ENCODE measurements around the gene USP14.

The USP14 gene

DNA sequence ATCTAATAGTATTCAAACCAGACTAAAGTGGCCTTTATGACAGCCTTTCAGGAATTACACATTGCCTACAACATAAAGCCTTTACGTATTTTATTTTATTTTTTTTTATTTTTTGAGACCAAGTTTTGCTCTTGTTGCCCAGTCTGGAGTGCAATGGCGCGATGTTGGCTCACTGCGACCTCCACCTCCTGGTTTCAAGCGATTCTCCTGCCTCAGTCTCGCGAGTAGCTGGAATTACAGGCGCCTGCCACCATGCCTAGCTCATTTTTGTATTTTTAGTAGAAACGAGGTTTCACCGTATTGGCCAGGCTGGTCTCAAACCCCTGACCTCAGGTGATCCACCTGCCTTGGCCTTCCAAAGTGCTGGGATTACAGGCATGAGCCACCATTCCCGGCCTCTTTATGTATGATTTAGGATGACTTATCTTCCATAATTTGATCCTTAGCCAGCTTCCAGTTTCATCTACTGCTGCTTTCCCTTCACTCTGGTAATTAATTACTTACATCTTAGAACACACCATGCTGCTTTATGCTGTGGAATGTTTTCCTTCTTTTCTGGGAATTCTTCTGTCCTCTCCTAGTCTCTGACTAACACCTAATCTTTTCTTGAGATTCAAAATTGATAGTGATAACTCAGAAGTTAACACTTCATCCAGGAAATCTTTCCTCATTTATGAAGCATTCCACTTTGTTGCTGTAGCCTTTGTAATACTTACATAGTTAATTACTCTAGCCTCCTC is 2.6 kb downstream of the USP14 start:
- no peak overlapping the region for H2AFZ ChIP-seq (ENCODE audit: low read length, unreplicated experiment)

GRCh38 chr18:172361-172760 is 14.0 kb downstream of the USP14 start:
- Histone ChIP-seq H2AFZ (ENCODE audit: low read length, unreplicated experiment) (no peak overlapping the region), H3K36me3 (ENCODE audit: insufficient read depth, low read length) (peaks cover 8% of the 10 kb centered on the region), H3K27ac (ENCODE audit: low read depth, low read length) (no peak overlapping the region), H3K27me3 (ENCODE audit: insufficient read depth, low read length) (no peaks in the 10 kb centered on the region), H3K4me1 (ENCODE audit: control insufficient read depth, insufficient read depth, low read length, unreplicated experiment) (no peaks in the 10 kb centered on the region), H3K79me2 (ENCODE audit: control insufficient read depth, insufficient read depth, low read length, unreplicated experiment) (peaks cover 27% of the 10 kb centered on the region), H3K4me3 (ENCODE audit: low read depth, low read length) (no peak overlapping the region)

More for the DNA sequence above, 2.6 kb downstream of the USP14 start:
- Histone ChIP-seq H3K27ac (ENCODE audit: low read depth, low read length) (no peak overlapping the region), H3K4me1 (ENCODE audit: control insufficient read depth, insufficient read depth, low read length, unreplicated experiment) (peaks cover 24% of the 10 kb centered on the region), H3K36me3 (ENCODE audit: insufficient read depth, low read length) (peaks cover 18% of the 10 kb centered on the region), H3K27me3 (ENCODE audit: insufficient read depth, low read length) (no peaks in the 10 kb centered on the region), H3K79me2 (ENCODE audit: control insufficient read depth, insufficient read depth, low read length, unreplicated experiment) (peaks cover 59% of the 10 kb centered on the region), H3K4me3 (ENCODE audit: low read depth, low read length) (peak overlapping the region; percentile 90; the same call in 1 of the 2 replicates)

GRCh38 chr18:179499-179898 is 21.1 kb downstream of the USP14 start:
- Histone ChIP-seq H3K79me2 (ENCODE audit: control insufficient read depth, insufficient read depth, low read length, unreplicated experiment) (peaks cover 39% of the 10 kb centered on the region), H3K4me3 (ENCODE audit: low read depth, low read length) (no peak overlapping the region), H3K36me3 (ENCODE audit: insufficient read depth, low read length) (peaks cover 21% of the 10 kb centered on the region), H3K27ac (ENCODE audit: low read depth, low read length) (no peak overlapping the region), H3K27me3 (ENCODE audit: insufficient read depth, low read length) (no peaks in the 10 kb centered on the region), H3K4me1 (ENCODE audit: control insufficient read depth, insufficient read depth, low read length, unreplicated experiment) (peaks cover 17% of the 10 kb centered on the region), H2AFZ (ENCODE audit: low read length, unreplicated experiment) (no peak overlapping the region)

GRCh38 chr18:181711-182110 is 23.4 kb downstream of the USP14 start:
- H3K4me1 ChIP-seq (ENCODE audit: control insufficient read depth, insufficient read depth, low read length, unreplicated experiment) = peaks cover 17% of the 10 kb centered on the region
- H3K27me3 ChIP-seq (ENCODE audit: insufficient read depth, low read length) = no peaks in the 10 kb centered on the region
- peaks cover 21% of the 10 kb centered on the region for H3K36me3 ChIP-seq (ENCODE audit: insufficient read depth, low read length)
- no peak overlapping the region for H2AFZ ChIP-seq (ENCODE audit: low read length, unreplicated experiment)
- H3K27ac ChIP-seq (ENCODE audit: low read depth, low read length) = no peak overlapping the region
- no peak overlapping the region for H3K4me3 ChIP-seq (ENCODE audit: low read depth, low read length)
- peaks cover 27% of the 10 kb centered on the region for H3K79me2 ChIP-seq (ENCODE audit: control insufficient read depth, insufficient read depth, low read length, unreplicated experiment)

DNA sequence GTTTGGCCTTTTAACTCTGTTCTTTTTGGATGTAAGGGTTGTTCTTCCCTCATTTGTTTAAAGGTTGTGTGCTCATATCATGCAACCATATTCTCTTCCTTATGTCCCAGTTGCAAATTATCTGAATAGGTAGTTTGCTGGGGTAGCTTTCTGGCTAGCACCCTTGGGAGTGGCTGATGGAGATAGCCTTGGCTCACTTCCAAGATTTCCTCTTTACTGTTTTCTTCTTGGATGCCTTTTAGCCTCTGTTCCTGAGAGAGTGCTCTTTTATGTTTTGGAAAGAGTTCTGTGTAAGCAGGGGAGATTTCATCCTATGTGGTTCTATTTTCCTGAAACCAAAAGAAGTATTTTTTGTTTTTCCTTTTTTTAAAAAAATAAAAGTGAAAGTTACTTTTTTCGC is 25.4 kb downstream of the USP14 start:
- no peak overlapping the region for H2AFZ ChIP-seq (ENCODE audit: low read length, unreplicated experiment)
- H3K79me2 ChIP-seq (ENCODE audit: control insufficient read depth, insufficient read depth, low read length, unreplicated experiment) = peaks cover 28% of the 10 kb centered on the region
- peaks cover 17% of the 10 kb centered on the region for H3K4me1 ChIP-seq (ENCODE audit: control insufficient read depth, insufficient read depth, low read length, unreplicated experiment)
- peaks cover 21% of the 10 kb centered on the region for H3K36me3 ChIP-seq (ENCODE audit: insufficient read depth, low read length)
- no peaks in the 10 kb centered on the region for H3K27me3 ChIP-seq (ENCODE audit: insufficient read depth, low read length)
- no peak overlapping the region for H3K4me3 ChIP-seq (ENCODE audit: low read depth, low read length)
- H3K27ac ChIP-seq (ENCODE audit: low read depth, low read length) = no peak overlapping the region

GRCh38 chr18:189254-189653 is 30.9 kb downstream of the USP14 start:
- H3K36me3 ChIP-seq (ENCODE audit: insufficient read depth, low read length) = no peaks in the 10 kb centered on the region
- H3K27ac ChIP-seq (ENCODE audit: low read depth, low read length) = no peak overlapping the region
- no peak overlapping the region for H3K4me3 ChIP-seq (ENCODE audit: low read depth, low read length)
- no peaks in the 10 kb centered on the region for H3K27me3 ChIP-seq (ENCODE audit: insufficient read depth, low read length)
- H3K79me2 ChIP-seq (ENCODE audit: control insufficient read depth, insufficient read depth, low read length, unreplicated experiment) = peaks cover 39% of the 10 kb centered on the region
- no peak overlapping the region for H2AFZ ChIP-seq (ENCODE audit: low read length, unreplicated experiment)
- H3K4me1 ChIP-seq (ENCODE audit: control insufficient read depth, insufficient read depth, low read length, unreplicated experiment) = peaks cover 6% of the 10 kb centered on the region

DNA sequence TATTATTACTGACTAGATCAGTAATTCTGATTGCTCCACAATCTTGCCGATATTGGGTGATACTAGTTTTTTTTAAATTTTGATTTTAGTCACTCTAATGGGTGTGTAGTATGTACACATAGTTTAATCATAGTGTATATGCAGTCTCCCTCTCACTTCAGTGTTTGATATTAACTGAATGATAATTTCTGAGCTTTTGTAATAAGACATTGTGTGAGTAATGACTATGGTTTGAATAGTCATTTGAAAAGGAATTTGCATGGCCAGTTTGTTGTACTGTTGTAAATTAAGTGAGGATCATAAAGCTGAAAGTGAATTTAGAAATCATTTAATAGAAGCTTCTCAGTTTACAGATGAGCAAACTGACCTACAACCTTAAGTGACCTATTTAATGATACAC is 33.4 kb downstream of the USP14 start:
- Histone ChIP-seq H3K27ac (ENCODE audit: low read depth, low read length) (no peak overlapping the region), H2AFZ (ENCODE audit: low read length, unreplicated experiment) (no peak overlapping the region), H3K36me3 (ENCODE audit: insufficient read depth, low read length) (peaks cover 9% of the 10 kb centered on the region; the same call in 1 of the 2 replicates), H3K4me3 (ENCODE audit: low read depth, low read length) (no peak overlapping the region), H3K4me1 (ENCODE audit: control insufficient read depth, insufficient read depth, low read length, unreplicated experiment) (peaks cover 6% of the 10 kb centered on the region), H3K79me2 (ENCODE audit: control insufficient read depth, insufficient read depth, low read length, unreplicated experiment) (peaks cover 38% of the 10 kb centered on the region), H3K27me3 (ENCODE audit: insufficient read depth, low read length) (no peaks in the 10 kb centered on the region)

DNA sequence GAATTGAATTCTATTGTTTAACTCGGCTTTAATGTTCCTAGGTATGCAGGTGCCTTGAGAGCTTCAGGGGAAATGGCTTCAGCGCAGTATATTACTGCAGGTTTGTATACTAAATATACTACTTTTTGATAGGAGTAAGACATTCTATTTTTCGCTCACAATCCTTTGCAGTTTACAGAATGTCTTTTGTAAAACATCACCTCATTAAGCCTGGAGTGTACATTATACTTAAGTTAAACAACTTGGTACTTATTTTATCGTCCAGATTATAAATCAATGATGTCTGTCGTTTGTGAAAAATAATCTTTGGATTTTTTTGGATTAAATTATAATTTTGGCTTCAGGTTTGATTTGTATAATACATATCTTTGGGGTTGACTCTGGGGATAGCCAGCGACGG is 34.4 kb downstream of the USP14 start:
- H3K4me3 ChIP-seq (ENCODE audit: low read depth, low read length) = no peak overlapping the region
- no peaks in the 10 kb centered on the region for H3K27me3 ChIP-seq (ENCODE audit: insufficient read depth, low read length)
- H3K4me1 ChIP-seq (ENCODE audit: control insufficient read depth, insufficient read depth, low read length, unreplicated experiment) = peaks cover 6% of the 10 kb centered on the region
- peaks cover 18% of the 10 kb centered on the region; the same call in 1 of the 2 replicates for H3K36me3 ChIP-seq (ENCODE audit: insufficient read depth, low read length)
- no peak overlapping the region for H2AFZ ChIP-seq (ENCODE audit: low read length, unreplicated experiment)
- H3K79me2 ChIP-seq (ENCODE audit: control insufficient read depth, insufficient read depth, low read length, unreplicated experiment) = peaks cover 31% of the 10 kb centered on the region
- no peak overlapping the region for H3K27ac ChIP-seq (ENCODE audit: low read depth, low read length)

DNA sequence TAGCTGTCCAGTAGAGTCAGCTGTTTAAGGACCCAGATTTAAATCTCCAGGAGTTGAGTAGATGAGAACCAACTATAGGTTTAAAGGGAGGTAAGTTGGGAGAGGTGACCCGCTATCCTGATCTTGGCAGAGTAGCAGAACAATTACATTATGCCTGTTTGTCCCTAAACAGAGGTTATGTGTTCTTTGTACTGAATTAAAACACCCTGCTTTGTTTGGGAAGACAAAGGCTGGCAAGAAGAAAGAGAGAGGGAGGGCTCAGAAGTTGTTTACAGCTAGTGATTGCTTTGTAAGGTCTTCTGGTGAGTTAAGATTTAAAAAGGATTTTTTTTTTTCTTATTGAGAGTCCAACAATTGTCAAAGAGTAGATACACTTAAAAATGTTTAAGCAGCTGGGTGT is 37.3 kb downstream of the USP14 start:
- Histone ChIP-seq H3K4me3 (ENCODE audit: low read depth, low read length) (no peak overlapping the region), H3K4me1 (ENCODE audit: control insufficient read depth, insufficient read depth, low read length, unreplicated experiment) (peaks cover 6% of the 10 kb centered on the region), H3K27me3 (ENCODE audit: insufficient read depth, low read length) (no peaks in the 10 kb centered on the region), H3K79me2 (ENCODE audit: control insufficient read depth, insufficient read depth, low read length, unreplicated experiment) (peaks cover 18% of the 10 kb centered on the region), H2AFZ (ENCODE audit: low read length, unreplicated experiment) (no peak overlapping the region), H3K36me3 (ENCODE audit: insufficient read depth, low read length) (peaks cover 34% of the 10 kb centered on the region), H3K27ac (ENCODE audit: low read depth, low read length) (no peak overlapping the region)

GRCh38 chr18:199214-199613 is 40.9 kb downstream of the USP14 start:
- Histone ChIP-seq H3K4me1 (ENCODE audit: control insufficient read depth, insufficient read depth, low read length, unreplicated experiment) (no peaks in the 10 kb centered on the region), H3K79me2 (ENCODE audit: control insufficient read depth, insufficient read depth, low read length, unreplicated experiment) (peaks cover 13% of the 10 kb centered on the region), H3K27me3 (ENCODE audit: insufficient read depth, low read length) (no peaks in the 10 kb centered on the region), H3K36me3 (ENCODE audit: insufficient read depth, low read length) (peaks cover 51% of the 10 kb centered on the region), H3K4me3 (ENCODE audit: low read depth, low read length) (no peak overlapping the region), H3K27ac (ENCODE audit: low read depth, low read length) (no peak overlapping the region), H2AFZ (ENCODE audit: low read length, unreplicated experiment) (no peak overlapping the region)

GRCh38 chr18:199768-200167 is 41.4 kb downstream of the USP14 start:
- Histone ChIP-seq H2AFZ (ENCODE audit: low read length, unreplicated experiment) (no peak overlapping the region), H3K79me2 (ENCODE audit: control insufficient read depth, insufficient read depth, low read length, unreplicated experiment) (peaks cover 13% of the 10 kb centered on the region), H3K27me3 (ENCODE audit: insufficient read depth, low read length) (no peaks in the 10 kb centered on the region), H3K36me3 (ENCODE audit: insufficient read depth, low read length) (peaks cover 57% of the 10 kb centered on the region), H3K4me1 (ENCODE audit: control insufficient read depth, insufficient read depth, low read length, unreplicated experiment) (no peaks in the 10 kb centered on the region), H3K4me3 (ENCODE audit: low read depth, low read length) (no peak overlapping the region), H3K27ac (ENCODE audit: low read depth, low read length) (no peak overlapping the region)

All from ACC112 (cell line).